Endothelial cell of umbilical vein (primary cell): ENCODE measurements around the gene SAMD4A. TPM values are rescaled to one million over a fixed set of nuclear protein-coding genes. Genes with fewer than 3 reads are reported as not detected.

Source experiments
- BruUV-seq: library from RNA; stranded (reverse); fragments of 400-500 nt; replicated peaks from 2 replicates; lab custom pipeline; 2021; lab: Mats Ljungman, UMichigan
- CTCF ChIA-PET: fragments of 300-600, 350-600 bp; sonication (Branson Sonifier 250); formaldehyde crosslinking; loops from one replicate; lab custom pipeline; 2021; ENCODE audit warnings: antibody characterized with exemption, inconsistent platforms; lab: Charles Lee
- POLR2A ChIA-PET: fragments of 300-600, 350-600 bp; sonication (Branson Sonifier 250); formaldehyde crosslinking; loops from one replicate; lab custom pipeline; 2021; ENCODE audit warnings: antibody characterized with exemption, inconsistent platforms; lab: Charles Lee
- DNase-seq: peaks from one replicate; pipeline ENCODE4 v3.0.0-alpha.2; 2011; ENCODE audit warnings: low read depth, low spot score
- FAIRE-seq: peaks from 2 replicates; lab custom pipeline; 2011; peaks lifted over from hg19 to GRCh38; lab: Jason Lieb, UNC
- H2AFZ ChIP-seq: 2 replicates; pipeline ENCODE4 v1.6.0; 2012; ENCODE audit warnings: low read depth, low read length, control low read depth, inconsistent platforms
- H3K27ac ChIP-seq: 2 replicates; pipeline ENCODE4 v1.5.1; 2011; ENCODE audit warnings: low read depth, mild to moderate bottlenecking, control low read depth, low read length, moderate library complexity; ENCODE audit not compliant: insufficient read depth
- H3K27me3 ChIP-seq, 2 experiments: 2 replicates each; pipeline versions ENCODE4 v1.6.0 to v1.6.1; 2011; ENCODE audit warnings: low read length in 2 of 2, mixed read lengths in 1 of 2; ENCODE audit not compliant: control insufficient read depth in 2 of 2, insufficient read depth in 2 of 2
- H3K36me3 ChIP-seq, 2 experiments: 2 replicates in 1 of 2; 3 replicates in 1 of 2; pipeline ENCODE4 v1.5.1; 2011; ENCODE audit warnings: low read length in 2 of 2, mild to moderate bottlenecking in 1 of 2, moderate library complexity in 1 of 2; ENCODE audit not compliant: control insufficient read depth in 2 of 2, insufficient read depth in 2 of 2; ENCODE audit errors: extremely low read depth in 1 of 2
- H3K4me1 ChIP-seq: 3 replicates; pipeline ENCODE4 v1.5.1; 2011; ENCODE audit warnings: mild to moderate bottlenecking, low read length; ENCODE audit not compliant: control insufficient read depth, insufficient read depth; ENCODE audit errors: extremely low read depth
- H3K4me2 ChIP-seq: 2 replicates; pipeline ENCODE4 v1.6.1; 2011; ENCODE audit warnings: low read length, control low read depth, mixed read lengths; ENCODE audit not compliant: insufficient read depth
- H3K4me3 ChIP-seq, 3 experiments: fragments of 200-600 bp in 1 of 3; sonication (generic), shearing (Covaris generic) in 1 of 3; replicated peaks in 1 of 3; 2 replicates each; pipeline ENCODE4 v1.5.1; 2011 to 2016; ENCODE audit warnings: control low read depth in 3 of 3, low read length in 3 of 3, mild to moderate bottlenecking in 2 of 3, inconsistent platforms in 1 of 3, low read depth in 1 of 3, moderate library complexity in 1 of 3; ENCODE audit not compliant: insufficient read depth in 1 of 3
- H3K79me2 ChIP-seq: 2 replicates; pipeline ENCODE4 v1.6.0; 2012; ENCODE audit warnings: low read length, inconsistent platforms; ENCODE audit not compliant: control insufficient read depth, insufficient read depth
- H3K9ac ChIP-seq: replicated peaks from 2 replicates; pipeline ENCODE3; 2011; ENCODE audit warnings: low read length, control low read depth; ENCODE audit not compliant: insufficient read depth; ENCODE audit errors: extremely low read depth
- H3K9me1 ChIP-seq: replicated peaks from 3 replicates; pipeline ENCODE4 v1.6.0; 2011; ENCODE audit warnings: mild to moderate bottlenecking, low read length; ENCODE audit not compliant: control insufficient read depth, insufficient read depth; ENCODE audit errors: extremely low read depth
- H3K9me3 ChIP-seq: replicated peaks from 2 replicates; pipeline ENCODE4 v1.5.1; 2012; ENCODE audit warnings: low read length, inconsistent platforms; ENCODE audit not compliant: control insufficient read depth, insufficient read depth
- H4K20me1 ChIP-seq: replicated peaks from 2 replicates; pipeline ENCODE3; 2011; ENCODE audit warnings: mild to moderate bottlenecking, low read length; ENCODE audit not compliant: control insufficient read depth, insufficient read depth; ENCODE audit errors: extremely low read depth
- CTCF ChIP-seq, 2 donors: IDR thresholded peaks; 1 replicate in 1 of 2; 2 replicates in 1 of 2; pipeline ENCODE4 v1.5.1; 2011; ENCODE audit warnings: low read length in 2 of 2, mild to moderate bottlenecking in 2 of 2, moderate library complexity in 2 of 2, control low read depth in 1 of 2, inconsistent platforms in 1 of 2, low read depth in 1 of 2; ENCODE audit not compliant: insufficient read depth in 1 of 2; ENCODE audit errors: extremely low read depth in 1 of 2
- EZH2 ChIP-seq: IDR thresholded peaks from 2 replicates; pipeline ENCODE4 v1.6.1; 2012; ENCODE audit warnings: borderline replicate concordance, low read depth, mild to moderate bottlenecking, moderate library complexity, low read length, inconsistent platforms; ENCODE audit not compliant: severe bottlenecking
- FOS ChIP-seq: IDR thresholded peaks from 2 replicates; pipeline ENCODE4 v1.6.1; 2011; ENCODE audit warnings: mild to moderate bottlenecking, low read length, moderate library complexity, borderline replicate concordance; ENCODE audit not compliant: insufficient read depth
- GATA2 ChIP-seq: IDR thresholded peaks from 2 replicates; pipeline ENCODE4 v1.7.0; 2011; ENCODE audit warnings: low read depth, mild to moderate bottlenecking, moderate library complexity, mixed read lengths, low read length; ENCODE audit not compliant: insufficient read length, insufficient read depth
- JUN ChIP-seq: IDR thresholded peaks from 2 replicates; pipeline ENCODE4 v1.6.1; 2011; ENCODE audit warnings: borderline replicate concordance, low read depth; ENCODE audit not compliant: insufficient read length, insufficient read depth
- MAX ChIP-seq: IDR thresholded peaks from 2 replicates; pipeline ENCODE4 v1.6.1; 2011; ENCODE audit not compliant: insufficient read depth, insufficient read length
- MYC ChIP-seq: IDR thresholded peaks from one replicate; pipeline ENCODE4 v1.6.1; 2011; ENCODE audit warnings: mild to moderate bottlenecking, low read depth, low read length
- POLR2A ChIP-seq: IDR thresholded peaks from 2 replicates; pipeline ENCODE4 v1.6.1; 2012; ENCODE audit warnings: low read depth, mild to moderate bottlenecking, control low read depth, low read length
- POLR2AphosphoS5 ChIP-seq: IDR thresholded peaks from 2 replicates; pipeline ENCODE4 v1.6.1; 2012; ENCODE audit warnings: low read depth, mild to moderate bottlenecking, control low read depth, low read length, moderate library complexity; ENCODE audit not compliant: insufficient read depth
- dilution Hi-C: fragments of 300-500 bp; cut with MboI; formaldehyde crosslinking; loops from one replicate; pipeline ENCODE4 v1.15.0; 2019; ENCODE audit warnings: low sequenced_read_pairs; ENCODE audit not compliant: extremely low pct_ligation_motif_present
- intact Hi-C: fragments of 100-400 bp; cut with micrococcal nuclease; formaldehyde crosslinking; loops from one replicate; pipeline ENCODE4 v1.10.0; 2022
- polyA plus RNA-seq, 4 experiments: library from polyadenylated mRNA; depleted of rRNA in 3 of 4; stranded (reverse) in 3 of 4; unstranded in 1 of 4; fragments of >200 nt; gene quantifications; 2 replicates each; pipeline versions ENCODE4 v1.2.1 to v1.2.3, GENCODE V29; 2011 to 2012; ENCODE audit warnings: missing spikeins in 1 of 4
- total RNA-seq: library from RNA; stranded (reverse); gene quantifications from 2 replicates; pipeline ENCODE4 v1.2.3, GENCODE V29; 2021

SAMD4A gene
- total and polyA plus RNA-seq, 2 donors (not counting 3 experiments of a cell fraction or from before 2014, with no cell fraction given) = 37.7 to 95.3 TPM

- no peaks in the 10 kb centered on the region for H3K27me3 ChIP-seq
- H3K27ac ChIP-seq = peak overlapping the region; percentile 97
- peak overlapping the region; percentile 69 for H2AFZ ChIP-seq
- ChIA-PET CTCF (interaction anchor here (0.7 to 3.9 kb wide), 13 partner anchors 10 to 145 kb away, joined by 3 to 22 read pairs (median 6); partner anchors contain the start of gene SAMD4A), POLR2A (interaction anchor here (1.0 to 1.1 kb wide), 2 partner anchors 24 to 26 kb away, joined by 3 to 4 read pairs; no protein-coding TSS in a partner anchor)
- intact Hi-C loops (loop anchor here (1.0 kb wide), 2 partner anchors 25 to 59 kb away; no protein-coding TSS in a partner anchor), dilution Hi-C loops (no loop called here)
- H4K20me1 ChIP-seq = no peaks in the 10 kb centered on the region
- H3K9me3 ChIP-seq = no peaks in the 10 kb centered on the region
- DNase-seq (peak; percentile 88), FAIRE-seq (peak; percentile 52)
- TF ChIP-seq CTCF (IDR thresholded peaks at IDR 0.05; ENCODE audit: extremely low read depth in 1 of 2, insufficient read depth in 1 of 2, low read depth in 1 of 2, low read length in 2 of 2) = no peak
- peak; percentile 6 for TF ChIP-seq JUN
- no peak for TF ChIP-seq FOS
- TF ChIP-seq POLR2AphosphoS5 = peak; percentile 17
- no peak for TF ChIP-seq MAX
- no peak for TF ChIP-seq MYC
- no peak for TF ChIP-seq EZH2
- no peak for TF ChIP-seq GATA2
- no peak for TF ChIP-seq POLR2A
- no peaks in the 10 kb centered on the region for H3K9me1 ChIP-seq
- H3K4me3 ChIP-seq = peak overlapping the region; percentile 11 to 57 (median 19)
- no peaks in the 10 kb centered on the region for H3K36me3 ChIP-seq
- peaks cover 80% of the 10 kb centered on the region for H3K79me2 ChIP-seq
- H3K9ac ChIP-seq = peak overlapping the region; percentile 93
- H3K4me1 ChIP-seq = peaks cover 63% of the 10 kb centered on the region
- H3K4me2 ChIP-seq = peak overlapping the region; percentile 93
- BruUV-seq = TSS peak; percentile 42
Measured at GRCh38 chr14:54627540-54628363, 60.8 kb downstream of the SAMD4A start.
